HepG2 (cell line): Measurements from ENCODE around the gene ENDOD1.

ENCODE experiments used
- CHD2 ChIP-seq: IDR thresholded peaks from 2 replicates; pipeline ENCODE4 v1.6.1; 2011; ENCODE audit warnings: low read depth, low read length, improper control_type of control experiment
- CTCF ChIP-seq: sonication (generic); formaldehyde crosslinking; IDR thresholded peaks from 2 replicates; pipeline ENCODE4 v1.5.0; 2020; ENCODE audit warnings: mild to moderate bottlenecking, missing genetic modification reagents, moderate library complexity
- MAFG ChIP-seq: sonication (generic); formaldehyde crosslinking; IDR thresholded peaks from 2 replicates; pipeline ENCODE4 v1.5.1; 2020; ENCODE audit warnings: mild to moderate bottlenecking, missing genetic modification reagents
- NR2C2 ChIP-seq: sonication (generic); formaldehyde crosslinking; IDR thresholded peaks from 2 replicates; pipeline ENCODE4 v1.4.0; 2020; ENCODE audit warnings: missing genetic modification reagents, mild to moderate bottlenecking, moderate library complexity, borderline replicate concordance
- PBX3 ChIP-seq: sonication (generic); formaldehyde crosslinking; IDR thresholded peaks from 2 replicates; pipeline ENCODE4 v1.8.1; 2023; ENCODE audit warnings: missing genetic modification reagents, inconsistent platforms, borderline replicate concordance
- POLR2A ChIP-seq, 2 experiments: IDR thresholded peaks; 2 replicates each; pipeline ENCODE4 v1.6.1; 2011; ENCODE audit warnings: low read depth in 2 of 2, low read length in 2 of 2, mild to moderate bottlenecking in 1 of 2, moderate library complexity in 1 of 2; ENCODE audit not compliant: insufficient read depth in 1 of 2
- RERE ChIP-seq: IDR thresholded peaks from 2 replicates; pipeline ENCODE4 v1.6.1; 2016; ENCODE audit warnings: low read depth, missing genetic modification reagents, missing compliant biosample characterization
- TEAD3 ChIP-seq: optimal IDR thresholded peaks from 2 replicates; pipeline ENCODE3; 2016; ENCODE audit warnings: borderline replicate concordance
- TERF1 ChIP-seq: sonication (generic); formaldehyde crosslinking; IDR thresholded peaks from 2 replicates; pipeline ENCODE4 v1.8.0; 2022; ENCODE audit warnings: mild to moderate bottlenecking, missing genetic modification reagents, moderate library complexity
- ZNF274 ChIP-seq: sonication (generic); formaldehyde crosslinking; IDR thresholded peaks from 2 replicates; pipeline ENCODE4 v1.5.1; 2020; ENCODE audit warnings: mild to moderate bottlenecking, missing genetic modification reagents

- TF ChIP-seq TERF1 (CRISPR knock-in tag) (no peak), RERE (CRISPR knock-in tag) (no peak), NR2C2 (CRISPR knock-in tag) (no peak), CHD2 (no peak), CTCF (CRISPR knock-in tag) (no peak), MAFG (CRISPR knock-in tag) (no peak), TEAD3 (CRISPR knock-in tag) (no peak), PBX3 (CRISPR knock-in tag) (no peak), POLR2A (IDR thresholded peaks at IDR 0.05; ENCODE audit: insufficient read depth in 1 of 2, low read depth in 2 of 2, low read length in 2 of 2) (no peak), ZNF274 (CRISPR knock-in tag) (no peak)
Measured at GRCh38 chr11:95170294-95170693, 80.6 kb downstream of the ENDOD1 start.
